Measurements from ENCODE around the gene MTCH2. TPM values are rescaled to one million over a fixed set of nuclear protein-coding genes. Genes with fewer than 3 reads are reported as not detected.
A peak's percentile ranks its signal among the peaks of the same experiment; 100 is the strongest.
"Not testable (repeated sequence)": the region's sequence is repeated elsewhere in the genome, so short reads cannot be mapped to it uniquely, and the experiment has no call there.

MTCH2 gene
- total RNA-seq (10 to 100 TPM; 19.8 to 88.6 (median 21.1) TPM), polyA plus RNA-seq (10 to 100 TPM; 46.8 to 51.6 TPM), total RNA-seq (11.8 reads per million, percentile 39 among the genes with 10 or more reads in this experiment)

DNA sequence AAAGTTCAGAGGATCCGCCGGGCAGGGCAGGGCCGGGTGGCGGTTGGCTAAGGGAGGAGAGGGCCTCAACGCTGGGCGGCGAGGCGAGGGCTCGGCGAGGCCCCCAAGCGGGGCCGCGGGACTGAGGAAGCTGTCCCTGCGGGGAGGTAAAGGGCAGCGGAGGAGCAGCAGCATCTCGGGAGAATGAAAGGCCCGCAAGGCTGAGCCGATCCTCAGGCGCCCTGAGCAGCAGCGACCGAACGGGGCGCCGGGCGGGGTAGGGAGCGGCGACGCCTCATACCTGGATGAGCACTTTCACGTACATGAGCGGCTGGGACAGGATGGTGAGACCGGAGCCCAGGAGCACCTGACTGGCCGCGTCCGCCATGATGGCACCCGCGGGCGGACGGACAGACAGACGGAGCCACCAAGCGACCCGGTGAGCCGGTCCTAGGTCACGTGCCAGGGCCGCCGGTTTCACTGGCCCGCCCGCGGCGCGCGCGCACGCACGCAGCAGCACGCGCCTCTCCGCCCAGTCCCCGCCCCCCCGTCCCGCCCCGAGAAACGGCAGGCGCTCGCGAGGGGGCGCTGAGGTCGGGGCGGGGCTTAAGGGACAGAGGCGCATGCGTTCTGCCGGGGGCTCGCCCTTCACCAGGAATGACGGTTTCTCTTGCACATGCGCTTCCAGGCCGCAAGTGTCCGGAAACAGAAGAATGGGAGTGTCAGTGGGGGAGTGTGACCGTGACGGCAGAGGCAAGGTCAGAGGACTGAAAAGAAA, at the start of gene MTCH2:
Gene MTCH2, minus strand, starts transcription at position 461 of the 757 bp plus-strand sequence. Its CDS starts 94 bp downstream, at position 367.
- Mint-ChIP-seq H3K4me1 (peaks cover 17 to 32% (median 25%) of the 10 kb centered on the region in 7 donors), H3K9me3 (no peaks in the 10 kb centered on the region), H3K36me3 (peaks cover 6 to 18% (median 11%) of the 10 kb centered on the region in 5 donors), H3K27ac (peak within 1 kb of the TSS; percentile 94 to 99 (median 97)), H3K4me3 (peak within 1 kb of the TSS; percentile 92 to 99 (median 96)), H3K27me3 (no peaks in the 10 kb centered on the region)
- Histone ChIP-seq H3K27ac (ENCODE audit: low read depth, low read length) (peak within 1 kb of the TSS; percentile 83), H3K9me3 (ENCODE audit: control insufficient read depth in 2 of 3, low read length in 3 of 3) (no peaks in the 10 kb centered on the region), H3K4me3 (ENCODE audit: low read length) (peak within 1 kb of the TSS; percentile 85), H3K36me3 (ENCODE audit: control insufficient read depth in 2 of 3, insufficient read depth in 3 of 3, low read length in 3 of 3) (peaks cover 0 to 19% (median 0%) of the 10 kb centered on the region in 3 experiments), H3K27me3 (ENCODE audit: control insufficient read depth in 2 of 2, insufficient read depth in 2 of 2, low read length in 2 of 2) (no peaks in the 10 kb centered on the region), H3K4me1 (ENCODE audit: control insufficient read depth in 2 of 2, insufficient read depth in 2 of 2, low read length in 2 of 2) (peaks cover 8 to 11% of the 10 kb centered on the region in 2 donors)
- DNase-seq (peak; percentile 92 to 97 (median 95)), ATAC-seq (peak; percentile 97)
- CTCF ChIA-PET: no interaction called here
- POLR2A ChIA-PET: no interaction called here
- intact Hi-C loops (cut with micrococcal nuclease): loop anchor here (1.0 to 5.0 kb wide), 17 partner anchors 63 to 1795 kb away; partner anchors contain the start of genes AGBL2 (in 2 of the 2), CELF1 (in 2 of the 2), FNBP4 (in 2 of the 2) and NDUFS3 (in 2 of the 2)

DNA sequence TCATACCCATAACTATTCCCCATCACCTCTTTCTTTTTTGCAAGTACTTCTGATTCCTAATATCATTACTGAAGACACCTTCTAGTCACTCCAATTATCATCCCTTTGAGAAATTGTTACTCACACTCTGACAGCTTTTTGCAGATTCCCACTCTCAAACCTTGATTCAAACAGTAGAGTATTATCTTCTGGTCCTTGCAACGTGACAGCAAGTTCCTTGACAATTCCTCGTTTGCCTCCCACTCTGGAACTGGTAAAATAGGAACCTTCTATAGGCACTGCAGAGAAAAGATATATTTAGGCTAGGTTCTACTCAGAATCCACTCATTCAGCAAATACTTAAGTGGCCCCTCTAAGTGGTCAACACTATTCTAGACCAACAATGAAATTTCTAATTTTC, 49.6 kb upstream of the MTCH2 start:
- peaks cover 0 to 6% (median 0%) of the 10 kb centered on the region in 7 donors for H3K4me1 Mint-ChIP-seq
- ChIA-PET CTCF (no interaction called here), POLR2A (no interaction called here)
- no peak overlapping the region for H3K4me3 Mint-ChIP-seq
- Histone ChIP-seq H3K4me1 (ENCODE audit: control insufficient read depth in 2 of 2, insufficient read depth in 2 of 2, low read length in 2 of 2) (no peaks in the 10 kb centered on the region), H3K27me3 (ENCODE audit: control insufficient read depth in 2 of 2, insufficient read depth in 2 of 2, low read length in 2 of 2) (no peaks in the 10 kb centered on the region), H3K27ac (ENCODE audit: low read depth, low read length) (no peak overlapping the region), H3K9me3 (ENCODE audit: control insufficient read depth in 2 of 3, low read length in 3 of 3) (no peaks in the 10 kb centered on the region), H3K36me3 (ENCODE audit: control insufficient read depth in 2 of 3, insufficient read depth in 3 of 3, low read length in 3 of 3) (no peaks in the 10 kb centered on the region), H3K4me3 (ENCODE audit: low read length) (no peak overlapping the region)
- peaks cover 0 to 1% (median 0%) of the 10 kb centered on the region in 5 donors for H3K36me3 Mint-ChIP-seq
- intact Hi-C loops (cut with micrococcal nuclease): no loop called here
- H3K27ac Mint-ChIP-seq: no peak overlapping the region
- H3K27me3 Mint-ChIP-seq: no peaks in the 10 kb centered on the region
- DNase-seq (no peak), ATAC-seq (no peak)
- peaks cover 0 to 2% (median 0%) of the 10 kb centered on the region in 11 donors for H3K9me3 Mint-ChIP-seq

DNA sequence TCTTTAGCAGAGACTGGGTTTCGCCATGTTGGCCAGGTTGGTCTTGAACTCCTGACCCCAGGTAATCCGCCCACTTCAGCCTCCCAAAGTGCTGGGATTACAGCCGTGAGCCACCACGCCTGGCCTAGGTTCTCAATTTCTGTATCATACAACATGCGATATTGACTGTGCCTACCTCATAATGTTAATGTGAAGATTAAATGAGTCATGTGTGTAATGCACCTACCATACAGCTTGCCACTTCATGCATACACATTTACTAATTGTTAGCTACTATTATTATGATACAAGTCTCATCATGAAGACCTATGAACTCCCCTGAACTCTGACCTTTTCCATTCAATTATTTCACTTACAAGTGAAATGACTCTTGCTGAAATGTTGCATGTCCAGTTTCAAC, 47.1 kb upstream of the MTCH2 start:
- CTCF ChIA-PET: no interaction called here
- no peaks in the 10 kb centered on the region for H3K27me3 ChIP-seq (ENCODE audit: control insufficient read depth in 2 of 2, insufficient read depth in 2 of 2, low read length in 2 of 2)
- POLR2A ChIA-PET: no interaction called here
- intact Hi-C loops (cut with micrococcal nuclease): no loop called here
- H3K27ac Mint-ChIP-seq: no peak overlapping the region
- no peak for ATAC-seq
- H3K36me3 Mint-ChIP-seq: peaks cover 0 to 1% (median 0%) of the 10 kb centered on the region in 5 donors
- no peak overlapping the region for H3K27ac ChIP-seq (ENCODE audit: low read depth, low read length)
- H3K4me1 Mint-ChIP-seq: peaks cover 0 to 6% (median 0%) of the 10 kb centered on the region in 7 donors
- H3K27me3 Mint-ChIP-seq: no peaks in the 10 kb centered on the region
- H3K9me3 ChIP-seq (ENCODE audit: control insufficient read depth in 2 of 3, low read length in 3 of 3): no peaks in the 10 kb centered on the region
- H3K4me1 ChIP-seq (ENCODE audit: control insufficient read depth in 2 of 2, insufficient read depth in 2 of 2, low read length in 2 of 2): no peaks in the 10 kb centered on the region
- no peak overlapping the region for H3K4me3 ChIP-seq (ENCODE audit: low read length)
- DNase-seq: no peak
- H3K4me3 Mint-ChIP-seq: no peak overlapping the region
- peaks cover 0 to 2% (median 0%) of the 10 kb centered on the region in 11 donors for H3K9me3 Mint-ChIP-seq
- H3K36me3 ChIP-seq (ENCODE audit: control insufficient read depth in 2 of 3, insufficient read depth in 3 of 3, low read length in 3 of 3): no peaks in the 10 kb centered on the region

DNA sequence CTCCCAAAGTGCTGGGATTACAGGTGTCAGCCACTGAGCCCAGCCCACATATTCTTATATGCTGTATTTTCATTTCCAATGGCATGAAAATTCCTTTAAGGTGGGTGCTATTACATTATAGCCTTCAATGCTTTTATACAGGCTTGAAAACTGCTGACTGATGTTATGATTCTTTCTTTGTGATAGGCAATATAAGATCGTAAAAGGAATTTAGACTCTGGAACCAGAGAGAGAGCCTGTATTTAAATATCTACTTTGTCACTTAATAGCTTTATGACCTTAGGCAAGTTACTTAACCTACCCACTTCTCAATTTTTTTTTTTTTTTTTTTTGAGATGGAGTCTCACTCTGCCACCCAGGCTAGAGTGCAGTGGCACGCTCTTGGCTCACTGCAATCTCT, 46.6 kb upstream of the MTCH2 start:
- H3K27ac ChIP-seq (ENCODE audit: low read depth, low read length): no peak overlapping the region
- intact Hi-C loops (cut with micrococcal nuclease): no loop called here
- Mint-ChIP-seq H3K9me3 (peaks cover 0 to 2% (median 0%) of the 10 kb centered on the region in 11 donors), H3K27ac (no peak overlapping the region), H3K4me1 (peaks cover 0 to 6% (median 0%) of the 10 kb centered on the region in 7 donors), H3K4me3 (no peak overlapping the region), H3K36me3 (peaks cover 0 to 1% (median 0%) of the 10 kb centered on the region in 5 donors), H3K27me3 (no peaks in the 10 kb centered on the region)
- H3K4me1 ChIP-seq (ENCODE audit: control insufficient read depth in 2 of 2, insufficient read depth in 2 of 2, low read length in 2 of 2): no peaks in the 10 kb centered on the region
- ChIA-PET POLR2A (no interaction called here), CTCF (interaction anchor here (0.6 kb wide), 1 partner anchor 19 kb away, joined by 3 read pairs; no protein-coding TSS in a partner anchor)
- DNase-seq (no peak), ATAC-seq (no peak)
- no peaks in the 10 kb centered on the region for H3K36me3 ChIP-seq (ENCODE audit: control insufficient read depth in 2 of 3, insufficient read depth in 3 of 3, low read length in 3 of 3)
- no peaks in the 10 kb centered on the region for H3K9me3 ChIP-seq (ENCODE audit: control insufficient read depth in 2 of 3, low read length in 3 of 3)
- no peak overlapping the region for H3K4me3 ChIP-seq (ENCODE audit: low read length)
- no peaks in the 10 kb centered on the region for H3K27me3 ChIP-seq (ENCODE audit: control insufficient read depth in 2 of 2, insufficient read depth in 2 of 2, low read length in 2 of 2)

DNA sequence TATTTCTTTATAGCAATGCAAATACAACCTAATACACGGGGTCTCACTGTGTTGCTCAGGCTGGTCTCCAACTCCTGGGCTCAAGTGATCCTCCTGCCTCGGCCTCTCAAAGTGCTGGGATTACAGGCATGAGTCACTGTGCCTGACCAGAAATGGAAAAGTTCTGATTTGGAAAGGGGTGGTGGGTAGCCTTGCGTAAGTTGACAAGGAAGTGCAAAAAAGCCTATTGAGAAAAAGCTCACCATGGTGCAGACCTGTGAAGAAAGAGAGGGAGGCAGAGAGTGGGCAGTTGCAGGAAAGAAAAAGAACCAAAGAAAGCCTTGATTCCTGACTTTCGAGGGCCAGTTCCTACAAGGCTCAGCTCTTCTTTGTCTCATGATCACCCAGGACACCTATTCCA, 45.8 kb upstream of the MTCH2 start:
- Mint-ChIP-seq H3K9me3 (peaks cover 0 to 2% (median 0%) of the 10 kb centered on the region in 11 donors), H3K27me3 (no peaks in the 10 kb centered on the region), H3K36me3 (peaks cover 0 to 1% (median 0%) of the 10 kb centered on the region in 5 donors), H3K27ac (no peak overlapping the region), H3K4me1 (peaks cover 0 to 6% (median 0%) of the 10 kb centered on the region in 7 donors), H3K4me3 (no peak overlapping the region)
- Histone ChIP-seq H3K4me1 (ENCODE audit: control insufficient read depth in 2 of 2, insufficient read depth in 2 of 2, low read length in 2 of 2) (no peaks in the 10 kb centered on the region), H3K36me3 (ENCODE audit: control insufficient read depth in 2 of 3, insufficient read depth in 3 of 3, low read length in 3 of 3) (no peaks in the 10 kb centered on the region), H3K27me3 (ENCODE audit: control insufficient read depth in 2 of 2, insufficient read depth in 2 of 2, low read length in 2 of 2) (no peaks in the 10 kb centered on the region), H3K9me3 (ENCODE audit: control insufficient read depth in 2 of 3, low read length in 3 of 3) (no peaks in the 10 kb centered on the region), H3K4me3 (ENCODE audit: low read length) (no peak overlapping the region), H3K27ac (ENCODE audit: low read depth, low read length) (no peak overlapping the region)
- intact Hi-C loops (cut with micrococcal nuclease): no loop called here
- POLR2A ChIA-PET: interaction anchor here (0.7 kb wide), 1 partner anchor 32 kb away, joined by 12 read pairs; no protein-coding TSS in a partner anchor
- DNase-seq: no peak
- no peak for ATAC-seq
- CTCF ChIA-PET: no interaction called here

DNA sequence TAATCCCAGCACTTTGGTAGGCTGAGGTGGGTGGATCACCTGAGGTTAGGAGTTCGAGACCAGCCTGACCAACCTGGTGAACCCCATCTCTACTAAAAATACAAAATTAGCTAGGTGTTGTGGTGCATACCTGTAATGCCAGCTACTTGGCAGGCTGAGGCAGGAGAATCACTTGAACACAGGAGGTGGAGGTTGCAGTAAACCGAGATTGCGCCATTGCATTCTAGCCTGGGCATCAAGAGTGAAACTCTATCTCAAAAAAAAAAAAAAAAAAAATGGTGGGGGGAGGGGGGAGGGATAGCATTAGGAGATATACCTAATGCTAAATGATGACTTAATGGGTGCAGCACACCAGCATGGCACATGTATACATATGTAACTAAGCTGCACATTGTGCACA, 44.3 kb upstream of the MTCH2 start:
- DNase-seq; H3K4me1 ChIP-seq (ENCODE audit: control insufficient read depth in 2 of 2, insufficient read depth in 2 of 2, low read length in 2 of 2); H3K27ac ChIP-seq (ENCODE audit: low read depth, low read length); H3K27ac Mint-ChIP-seq; H3K9me3 Mint-ChIP-seq; CTCF ChIA-PET; intact Hi-C loops (cut with micrococcal nuclease); H3K4me1 Mint-ChIP-seq; H3K36me3 ChIP-seq (ENCODE audit: control insufficient read depth in 2 of 3, insufficient read depth in 3 of 3, low read length in 3 of 3); H3K4me3 Mint-ChIP-seq; H3K36me3 Mint-ChIP-seq; H3K9me3 ChIP-seq (ENCODE audit: control insufficient read depth in 2 of 3, low read length in 3 of 3); H3K4me3 ChIP-seq (ENCODE audit: low read length); ATAC-seq; H3K27me3 ChIP-seq (ENCODE audit: control insufficient read depth in 2 of 2, insufficient read depth in 2 of 2, low read length in 2 of 2); H3K27me3 Mint-ChIP-seq: not testable (repeated sequence)
- POLR2A ChIA-PET: interaction anchor here (0.7 kb wide), 2 partner anchors 80 to 165 kb away, joined by 3 read pairs; no protein-coding TSS in a partner anchor
